ENCODE measurements around the gene ICAM2. TPM values are rescaled to one million over a fixed set of nuclear protein-coding genes. Genes with fewer than 3 reads are reported as not detected.

Gene ICAM2
- total and polyA plus RNA-seq, 2 donors from 2014 or later: 38.8 to 55.8 TPM

DNA sequence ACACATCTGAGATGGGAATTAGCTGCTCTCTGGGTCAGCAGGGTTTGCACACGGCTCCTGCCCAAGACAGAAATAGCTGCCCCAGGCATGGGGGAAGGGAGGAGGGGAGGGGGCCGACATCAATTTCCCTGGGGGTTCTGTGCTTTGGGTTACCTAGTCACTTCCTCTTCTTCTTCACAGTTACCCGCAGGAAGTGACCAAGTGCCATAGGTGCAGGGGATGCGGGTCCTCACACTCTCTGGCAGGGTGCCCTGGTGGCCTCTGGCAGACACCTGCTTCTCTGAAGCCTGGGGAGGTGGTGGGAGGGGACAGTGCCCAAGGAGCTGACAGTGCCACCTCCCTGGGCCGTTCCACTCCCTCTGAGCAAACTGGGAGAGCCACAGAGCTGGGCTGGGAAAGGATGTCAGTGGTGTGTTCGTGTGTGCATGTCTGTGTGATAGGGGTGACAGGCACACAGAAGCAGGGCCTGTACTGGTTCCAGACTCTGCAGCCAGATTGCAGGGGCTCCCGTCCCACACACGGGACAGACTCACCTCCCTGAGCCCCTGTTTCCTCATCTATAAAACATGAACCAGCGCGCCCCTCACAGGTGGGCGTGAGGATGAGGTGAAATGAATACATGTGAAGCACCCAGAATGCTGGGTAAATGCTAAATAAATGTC lies 65.9 kb downstream of the ICAM2 start:
- no peak overlapping the region for H3K4me3 ChIP-seq (ENCODE audit: low read length in 3 of 3)
- H3K36me3 ChIP-seq (ENCODE audit: control insufficient read depth in 2 of 3, insufficient read depth in 3 of 3, low read length in 3 of 3): no peaks in the 10 kb centered on the region
- TF ChIP-seq, protein P1, sequence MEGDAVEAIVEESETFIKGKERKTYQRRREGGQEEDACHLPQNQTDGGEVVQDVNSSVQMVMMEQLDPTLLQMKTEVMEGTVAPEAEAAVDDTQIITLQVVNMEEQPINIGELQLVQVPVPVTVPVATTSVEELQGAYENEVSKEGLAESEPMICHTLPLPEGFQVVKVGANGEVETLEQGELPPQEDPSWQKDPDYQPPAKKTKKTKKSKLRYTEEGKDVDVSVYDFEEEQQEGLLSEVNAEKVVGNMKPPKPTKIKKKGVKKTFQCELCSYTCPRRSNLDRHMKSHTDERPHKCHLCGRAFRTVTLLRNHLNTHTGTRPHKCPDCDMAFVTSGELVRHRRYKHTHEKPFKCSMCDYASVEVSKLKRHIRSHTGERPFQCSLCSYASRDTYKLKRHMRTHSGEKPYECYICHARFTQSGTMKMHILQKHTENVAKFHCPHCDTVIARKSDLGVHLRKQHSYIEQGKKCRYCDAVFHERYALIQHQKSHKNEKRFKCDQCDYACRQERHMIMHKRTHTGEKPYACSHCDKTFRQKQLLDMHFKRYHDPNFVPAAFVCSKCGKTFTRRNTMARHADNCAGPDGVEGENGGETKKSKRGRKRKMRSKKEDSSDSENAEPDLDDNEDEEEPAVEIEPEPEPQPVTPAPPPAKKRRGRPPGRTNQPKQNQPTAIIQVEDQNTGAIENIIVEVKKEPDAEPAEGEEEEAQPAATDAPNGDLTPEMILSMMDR (IDR thresholded peaks at IDR 0.05; ENCODE audit: borderline replicate concordance, extremely low read depth, insufficient read depth): no peak
- no peaks in the 10 kb centered on the region for H3K4me1 ChIP-seq (ENCODE audit: control insufficient read depth in 2 of 3, insufficient read depth in 2 of 3, low read depth in 1 of 3, low read length in 3 of 3)
- intact Hi-C loops (cut with DNase I): no loop called here
- DNase-seq (no peak), FAIRE-seq (no peak)
- no peak overlapping the region for H3K9ac ChIP-seq (ENCODE audit: low read length in 3 of 3)
- no peak overlapping the region for H3K27ac ChIP-seq (ENCODE audit: low read depth in 2 of 2, low read length in 2 of 2)
- no peaks in the 10 kb centered on the region for H3K9me3 ChIP-seq (ENCODE audit: control insufficient read depth in 2 of 3, insufficient read depth in 1 of 3, low read length in 3 of 3)
- no peaks in the 10 kb centered on the region for H3K27me3 ChIP-seq (ENCODE audit: control insufficient read depth, insufficient read depth, low read length)

Other genes starting within 250 kb of the ICAM2 start
- gene CCDC47, start 247.0 kb downstream of the ICAM2 start, total RNA-seq: 83.1 TPM
- gene CCDC47, start 247.0 kb downstream of the ICAM2 start, polyA plus RNA-seq (ENCODE audit: insufficient read depth, low read depth, low replicate concordance): 50.9 TPM
- gene DDX42, start 246.5 kb downstream of the ICAM2 start, total RNA-seq: 104 TPM
- gene DDX42, start 246.5 kb downstream of the ICAM2 start, polyA plus RNA-seq (ENCODE audit: insufficient read depth, low read depth, low replicate concordance): 38.6 TPM
- 145 TPM for gene PSMC5, start 193.2 kb downstream of the ICAM2 start, total RNA-seq
- 247 TPM for gene PSMC5, start 193.2 kb downstream of the ICAM2 start, polyA plus RNA-seq (ENCODE audit: insufficient read depth, low read depth, low replicate concordance)
- gene FTSJ3, start 193.0 kb downstream of the ICAM2 start, total RNA-seq: 38.7 TPM
- 23.7 TPM for gene FTSJ3, start 193.0 kb downstream of the ICAM2 start, polyA plus RNA-seq (ENCODE audit: insufficient read depth, low read depth, low replicate concordance)
- gene SMARCD2, start 177.9 kb downstream of the ICAM2 start, total RNA-seq: 65.1 TPM
- gene SMARCD2, start 177.9 kb downstream of the ICAM2 start, polyA plus RNA-seq (ENCODE audit: insufficient read depth, low read depth, low replicate concordance): 39.9 TPM
- gene CSH2, start 147.0 kb downstream of the ICAM2 start, total RNA-seq: not detected
- gene CSH2, start 147.0 kb downstream of the ICAM2 start, polyA plus RNA-seq (ENCODE audit: insufficient read depth, low read depth, low replicate concordance): not detected
- gene GH2, start 138.7 kb downstream of the ICAM2 start, total RNA-seq: not detected
- not detected for gene GH2, start 138.7 kb downstream of the ICAM2 start, polyA plus RNA-seq (ENCODE audit: insufficient read depth, low read depth, low replicate concordance)
- gene CSH1, start 124.1 kb downstream of the ICAM2 start, total RNA-seq: not detected
- not detected for gene CSH1, start 124.1 kb downstream of the ICAM2 start, polyA plus RNA-seq (ENCODE audit: insufficient read depth, low read depth, low replicate concordance)
- gene CSHL1, start 109.4 kb downstream of the ICAM2 start, total RNA-seq: not detected
- gene CSHL1, start 109.4 kb downstream of the ICAM2 start, polyA plus RNA-seq (ENCODE audit: insufficient read depth, low read depth, low replicate concordance): not detected
- not detected for gene GH1, start 101.8 kb downstream of the ICAM2 start, total RNA-seq
- not detected for gene GH1, start 101.8 kb downstream of the ICAM2 start, polyA plus RNA-seq (ENCODE audit: insufficient read depth, low read depth, low replicate concordance)
- gene CD79B, start 88.3 kb downstream of the ICAM2 start, total RNA-seq: 11.4 TPM
- gene CD79B, start 88.3 kb downstream of the ICAM2 start, polyA plus RNA-seq (ENCODE audit: insufficient read depth, low read depth, low replicate concordance): 5.2 TPM
- gene SCN4A, start 47.7 kb downstream of the ICAM2 start, total RNA-seq: 3.4 TPM
- gene SCN4A, start 47.7 kb downstream of the ICAM2 start, polyA plus RNA-seq (ENCODE audit: insufficient read depth, low read depth, low replicate concordance): 0.19 TPM
- gene PRR29, start 22.3 kb downstream of the ICAM2 start, total RNA-seq: 4.4 TPM
- gene PRR29, start 22.3 kb downstream of the ICAM2 start, polyA plus RNA-seq (ENCODE audit: insufficient read depth, low read depth, low replicate concordance): 1.2 TPM
- 37.0 TPM for gene ERN1, start 109.5 kb upstream of the ICAM2 start, total RNA-seq
- 2.8 TPM for gene ERN1, start 109.5 kb upstream of the ICAM2 start, polyA plus RNA-seq (ENCODE audit: insufficient read depth, low read depth, low replicate concordance)
- 39.1 TPM for gene TEX2, start 242.6 kb upstream of the ICAM2 start, total RNA-seq
- 14.0 TPM for gene TEX2, start 242.6 kb upstream of the ICAM2 start, polyA plus RNA-seq (ENCODE audit: insufficient read depth, low read depth, low replicate concordance)

Data from kidney (tissue), 14 donors.